ENCODE data around the gene SMIM45.

SMIM45 gene

GRCh38 chr22:41915786-41916493 lies 36.0 kb upstream of the SMIM45 start:
- no peak overlapping the region for H3K27ac ChIP-seq (replicated peaks; ENCODE audit: low read length)
- no peak overlapping the region for H4K91ac ChIP-seq (ENCODE audit: low read depth, low read length, poor library complexity)
- H3K79me1 ChIP-seq (ENCODE audit: low read depth, low read length): no peaks in the 10 kb centered on the region
- no peak overlapping the region for H2AFZ ChIP-seq (ENCODE audit: low read length)
- H3K4me2 ChIP-seq (ENCODE audit: insufficient read depth, low read length, poor library complexity, severe bottlenecking): no peak overlapping the region
- H3K18ac ChIP-seq (ENCODE audit: low read length): peak overlapping the region; percentile 89
- H2BK12ac ChIP-seq (ENCODE audit: low read length): no peak overlapping the region
- H2BK5ac ChIP-seq (ENCODE audit: low read length): no peak overlapping the region
- no peak overlapping the region for H2BK120ac ChIP-seq (ENCODE audit: low read depth, low read length)
- peaks cover 72 to 100% (median 75%) of the 10 kb centered on the region in 3 experiments for H3K27me3 ChIP-seq (ENCODE audit: control insufficient read depth in 3 of 3, insufficient read depth in 3 of 3, low read depth in 1 of 3, low read length in 3 of 3)
- no peaks in the 10 kb centered on the region for H3K36me3 ChIP-seq (replicated peaks in 1 of 2; ENCODE audit: control insufficient read depth in 2 of 2, insufficient read depth in 2 of 2, low read length in 2 of 2)
- H3K4me1 ChIP-seq (ENCODE audit: control insufficient read depth in 2 of 2, insufficient read depth in 1 of 2, low read depth in 1 of 2, low read length in 2 of 2): peaks cover 2 to 5% of the 10 kb centered on the region in 2 donors
- H2AK5ac ChIP-seq (ENCODE audit: low read depth, low read length): peak overlapping the region; percentile 36
- no peak for DNase-seq (ENCODE audit: low spot score)
- no peaks in the 10 kb centered on the region for H3K9me3 ChIP-seq (replicated peaks in 1 of 2; ENCODE audit: control insufficient read depth in 2 of 2, insufficient read depth in 1 of 2, low read depth in 1 of 2, low read length in 2 of 2)
- H3K9ac ChIP-seq (ENCODE audit: low read depth, low read length, poor library complexity): no peak overlapping the region
- H3K4me3 ChIP-seq (ENCODE audit: low read length in 2 of 2): no peak overlapping the region
- no peak overlapping the region for H2BK15ac ChIP-seq (ENCODE audit: low read length)
- WGBS, 2 donors (ENCODE audit: extremely low coverage in 2 of 2, insufficient read length in 2 of 2, insufficient replicate concordance in 1 of 2): no CpG with 5 or more reads among the region's 11 CpGs
- H3K23ac ChIP-seq (ENCODE audit: low read depth, low read length, poor library complexity): no peak overlapping the region
- H4K8ac ChIP-seq (ENCODE audit: low read depth, low read length): no peak overlapping the region
- H3K14ac ChIP-seq (ENCODE audit: low read length): no peak overlapping the region
- no peak overlapping the region for H3K4ac ChIP-seq (ENCODE audit: low read length)

- H2BK15ac ChIP-seq (ENCODE audit: low read length): no peak overlapping the region
- H4K8ac ChIP-seq (ENCODE audit: low read depth, low read length): no peak overlapping the region
- no peak overlapping the region for H3K9ac ChIP-seq (ENCODE audit: low read depth, low read length, poor library complexity)
- H2BK120ac ChIP-seq (ENCODE audit: low read depth, low read length): no peak overlapping the region
- H3K79me1 ChIP-seq (ENCODE audit: low read depth, low read length): no peaks in the 10 kb centered on the region
- H4K91ac ChIP-seq (ENCODE audit: low read depth, low read length, poor library complexity): no peak overlapping the region
- no peak overlapping the region for H3K4me3 ChIP-seq (ENCODE audit: low read length in 2 of 2)
- no peak overlapping the region for H3K27ac ChIP-seq (replicated peaks; ENCODE audit: low read length)
- no peak overlapping the region for H2BK12ac ChIP-seq (ENCODE audit: low read length)
- no peaks in the 10 kb centered on the region for H3K36me3 ChIP-seq (replicated peaks in 1 of 2; ENCODE audit: control insufficient read depth in 2 of 2, insufficient read depth in 2 of 2, low read length in 2 of 2)
- peaks cover 64 to 92% (median 66%) of the 10 kb centered on the region in 3 experiments for H3K27me3 ChIP-seq (ENCODE audit: control insufficient read depth in 3 of 3, insufficient read depth in 3 of 3, low read depth in 1 of 3, low read length in 3 of 3)
- H3K18ac ChIP-seq (ENCODE audit: low read length): no peak overlapping the region
- no peak overlapping the region for H3K4ac ChIP-seq (ENCODE audit: low read length)
- no peak overlapping the region for H2AK5ac ChIP-seq (ENCODE audit: low read depth, low read length)
- H3K9me3 ChIP-seq (replicated peaks in 1 of 2; ENCODE audit: control insufficient read depth in 2 of 2, insufficient read depth in 1 of 2, low read depth in 1 of 2, low read length in 2 of 2): no peaks in the 10 kb centered on the region
- DNase-seq (ENCODE audit: low spot score): no peak
- no peak overlapping the region for H3K4me2 ChIP-seq (ENCODE audit: insufficient read depth, low read length, poor library complexity, severe bottlenecking)
- no peak overlapping the region for H2AFZ ChIP-seq (ENCODE audit: low read length)
- no peak overlapping the region for H2BK5ac ChIP-seq (ENCODE audit: low read length)
- WGBS, 2 donors (ENCODE audit: extremely low coverage in 2 of 2, insufficient read length in 2 of 2, insufficient replicate concordance in 1 of 2): no CpG with 5 or more reads among the region's 10 CpGs
- no peak overlapping the region for H3K23ac ChIP-seq (ENCODE audit: low read depth, low read length, poor library complexity)
- H3K14ac ChIP-seq (ENCODE audit: low read length): no peak overlapping the region
- peaks cover 2 to 5% of the 10 kb centered on the region in 2 donors for H3K4me1 ChIP-seq (ENCODE audit: control insufficient read depth in 2 of 2, insufficient read depth in 1 of 2, low read depth in 1 of 2, low read length in 2 of 2)
Measured at GRCh38 chr22:41916745-41917358, 35.1 kb upstream of the SMIM45 start.

GRCh38 chr22:41917375-41917902 lies 34.5 kb upstream of the SMIM45 start:
- H3K27me3 ChIP-seq (ENCODE audit: control insufficient read depth in 3 of 3, insufficient read depth in 3 of 3, low read depth in 1 of 3, low read length in 3 of 3): peaks cover 59 to 88% (median 60%) of the 10 kb centered on the region in 3 experiments
- H4K8ac ChIP-seq (ENCODE audit: low read depth, low read length): no peak overlapping the region
- peak overlapping the region in 1 of 2 donors; percentile 43 for H3K4me3 ChIP-seq (ENCODE audit: low read length in 2 of 2)
- H3K18ac ChIP-seq (ENCODE audit: low read length): no peak overlapping the region
- no peaks in the 10 kb centered on the region for H3K36me3 ChIP-seq (replicated peaks in 1 of 2; ENCODE audit: control insufficient read depth in 2 of 2, insufficient read depth in 2 of 2, low read length in 2 of 2)
- no CpG with 5 or more reads among the region's 11 CpGs for WGBS, 2 donors (ENCODE audit: extremely low coverage in 2 of 2, insufficient read length in 2 of 2, insufficient replicate concordance in 1 of 2)
- H3K14ac ChIP-seq (ENCODE audit: low read length): no peak overlapping the region
- no peak overlapping the region for H2AK5ac ChIP-seq (ENCODE audit: low read depth, low read length)
- H3K9me3 ChIP-seq (replicated peaks in 1 of 2; ENCODE audit: control insufficient read depth in 2 of 2, insufficient read depth in 1 of 2, low read depth in 1 of 2, low read length in 2 of 2): no peaks in the 10 kb centered on the region
- no peak for DNase-seq (ENCODE audit: low spot score)
- H3K4me2 ChIP-seq (ENCODE audit: insufficient read depth, low read length, poor library complexity, severe bottlenecking): no peak overlapping the region
- H3K4ac ChIP-seq (ENCODE audit: low read length): no peak overlapping the region
- no peak overlapping the region for H2BK120ac ChIP-seq (ENCODE audit: low read depth, low read length)
- H3K27ac ChIP-seq (replicated peaks; ENCODE audit: low read length): no peak overlapping the region
- H2BK12ac ChIP-seq (ENCODE audit: low read length): no peak overlapping the region
- no peaks in the 10 kb centered on the region for H3K79me1 ChIP-seq (ENCODE audit: low read depth, low read length)
- no peak overlapping the region for H2AFZ ChIP-seq (ENCODE audit: low read length)
- H3K23ac ChIP-seq (ENCODE audit: low read depth, low read length, poor library complexity): peak overlapping the region; percentile 6
- no peak overlapping the region for H3K9ac ChIP-seq (ENCODE audit: low read depth, low read length, poor library complexity)
- no peak overlapping the region for H2BK5ac ChIP-seq (ENCODE audit: low read length)
- no peak overlapping the region for H4K91ac ChIP-seq (ENCODE audit: low read depth, low read length, poor library complexity)
- peaks cover 2 to 5% of the 10 kb centered on the region in 2 donors for H3K4me1 ChIP-seq (ENCODE audit: control insufficient read depth in 2 of 2, insufficient read depth in 1 of 2, low read depth in 1 of 2, low read length in 2 of 2)
- no peak overlapping the region for H2BK15ac ChIP-seq (ENCODE audit: low read length)

All from neuronal stem cell (in vitro differentiated cells).